ENCODE results near the gene NCOA7.

DNA sequence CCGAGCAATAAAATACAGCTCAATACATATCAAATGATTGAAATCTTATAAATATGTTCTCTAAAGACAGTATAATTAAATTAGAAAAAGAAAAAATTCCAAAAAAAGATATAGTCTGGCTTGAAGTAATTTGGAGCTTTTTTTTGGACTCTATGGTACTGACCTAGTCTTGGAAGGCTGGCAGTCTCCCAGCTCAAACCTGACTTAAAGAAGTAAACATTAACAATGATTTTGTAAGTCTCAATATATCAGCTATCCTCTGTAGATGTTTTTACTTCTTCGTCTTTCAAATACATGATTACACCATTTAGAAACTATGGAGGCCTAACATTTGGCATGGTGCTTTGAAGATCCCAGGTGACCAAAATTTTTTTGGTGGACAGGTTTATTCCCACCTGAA is 180.0 kb downstream of the NCOA7 start:
- TF ChIP-seq POLR2A (IDR thresholded peaks at IDR 0.05): no peak
- TF ChIP-seq, protein P1, sequence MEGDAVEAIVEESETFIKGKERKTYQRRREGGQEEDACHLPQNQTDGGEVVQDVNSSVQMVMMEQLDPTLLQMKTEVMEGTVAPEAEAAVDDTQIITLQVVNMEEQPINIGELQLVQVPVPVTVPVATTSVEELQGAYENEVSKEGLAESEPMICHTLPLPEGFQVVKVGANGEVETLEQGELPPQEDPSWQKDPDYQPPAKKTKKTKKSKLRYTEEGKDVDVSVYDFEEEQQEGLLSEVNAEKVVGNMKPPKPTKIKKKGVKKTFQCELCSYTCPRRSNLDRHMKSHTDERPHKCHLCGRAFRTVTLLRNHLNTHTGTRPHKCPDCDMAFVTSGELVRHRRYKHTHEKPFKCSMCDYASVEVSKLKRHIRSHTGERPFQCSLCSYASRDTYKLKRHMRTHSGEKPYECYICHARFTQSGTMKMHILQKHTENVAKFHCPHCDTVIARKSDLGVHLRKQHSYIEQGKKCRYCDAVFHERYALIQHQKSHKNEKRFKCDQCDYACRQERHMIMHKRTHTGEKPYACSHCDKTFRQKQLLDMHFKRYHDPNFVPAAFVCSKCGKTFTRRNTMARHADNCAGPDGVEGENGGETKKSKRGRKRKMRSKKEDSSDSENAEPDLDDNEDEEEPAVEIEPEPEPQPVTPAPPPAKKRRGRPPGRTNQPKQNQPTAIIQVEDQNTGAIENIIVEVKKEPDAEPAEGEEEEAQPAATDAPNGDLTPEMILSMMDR (IDR thresholded peaks at IDR 0.05): no peak

Data from stomach (tissue), 4 donors.